Lung (tissue), 12 donors: ENCODE results near the gene DOCK1. TPM values are rescaled to one million over a fixed set of nuclear protein-coding genes. Genes with fewer than 3 reads are reported as not detected.

ENCODE experiments used
- ATAC-seq: fragments of 200-7000 bp; cut with Tn5 transposase; one replicate; pipeline ENCODE4 v1.9.1; 2020; ENCODE audit warnings: moderate number of reproducible peaks; ENCODE audit not compliant: insufficient read depth, low FRiP score
- DNase-seq, 3 donors: peaks; one replicate each; pipeline ENCODE4 v3.0.0-alpha.2; 2013 to 2017
- H3K27ac ChIP-seq, 2 donors: one replicate each; pipeline ENCODE4 v1.5.1; 2013; ENCODE audit warnings: mild to moderate bottlenecking in 2 of 2, moderate library complexity in 2 of 2, control low read depth in 1 of 2, inconsistent platforms in 1 of 2, low read depth in 1 of 2, low read length in 1 of 2
- H3K27me3 ChIP-seq, 3 donors: one replicate each; pipeline ENCODE4 v1.5.1; 2013; ENCODE audit warnings: low read length in 2 of 3; ENCODE audit not compliant: control insufficient read depth in 3 of 3, insufficient read depth in 3 of 3
- H3K36me3 ChIP-seq, 4 donors: one replicate each; pipeline ENCODE4 v1.5.1; 2013; ENCODE audit warnings: low read length in 4 of 4, mild to moderate bottlenecking in 1 of 4, moderate library complexity in 1 of 4; ENCODE audit not compliant: control insufficient read depth in 4 of 4, insufficient read depth in 4 of 4
- H3K4me1 ChIP-seq, 5 donors: one replicate each; pipeline ENCODE4 v1.5.1; 2013; ENCODE audit warnings: low read length in 5 of 5, mild to moderate bottlenecking in 2 of 5, moderate library complexity in 1 of 5; ENCODE audit not compliant: control insufficient read depth in 5 of 5, insufficient read depth in 5 of 5
- H3K4me3 ChIP-seq: one replicate; pipeline ENCODE4 v1.5.1; 2013; ENCODE audit warnings: mild to moderate bottlenecking, control low read depth, moderate library complexity
- H3K9ac ChIP-seq, 2 donors: one replicate each; pipeline ENCODE4 v1.5.1; 2013; ENCODE audit warnings: low read length in 2 of 2, control low read depth in 1 of 2; ENCODE audit not compliant: insufficient read depth in 1 of 2
- H3K9me3 ChIP-seq, 4 donors: one replicate each; pipeline ENCODE4 v1.5.1; 2013; ENCODE audit warnings: low read length in 3 of 4, mild to moderate bottlenecking in 1 of 4, moderate library complexity in 1 of 4; ENCODE audit not compliant: control insufficient read depth in 4 of 4, insufficient read depth in 3 of 4
- CTCF ChIP-seq: IDR thresholded peaks from 2 replicates; pipeline ENCODE4 v1.5.1; 2012; ENCODE audit warnings: mild to moderate bottlenecking; ENCODE audit errors: control extremely low read depth, extremely low read depth
- WGBS, 2 donors: extraction: QIAGEN DNeasy Blood & Tissue Kit; methylation state at CpG; one replicate each; pipeline ENCODE4 v1.1.7; 2013; 5-methylcytosine and 5-hydroxymethylcytosine counted together
- polyA plus RNA-seq, 2 donors: library from polyadenylated mRNA; stranded (reverse); fragments of 200-250 nt; gene quantifications; one replicate each; pipeline ENCODE4 v1.2.1, GENCODE V29; 2013
- total RNA-seq, 2 donors: library from RNA; depleted of rRNA in 1 of 2; stranded (reverse); fragments of >200 nt in 1 of 2; gene quantifications; one replicate each; pipeline ENCODE4 v1.2.1, GENCODE V29; 2014 to 2021
- donor health status: control.
- donor health status: control.
- donor health status: Bipolar disorder and iron deficiency.
- donor health status: healthy.
- donor health status: DM: yes; HTN: yes; CAD: no.

Gene DOCK1
- total and polyA plus RNA-seq, 4 donors = 11.2 to 102 (median 30.5) TPM

GRCh38 chr10:127148066-127148932 lies 243.1 kb downstream of the DOCK1 start:
- peaks cover 0 to 15% (median 10%) of the 10 kb centered on the region in 5 donors for H3K4me1 ChIP-seq
- H3K36me3 ChIP-seq = peaks cover 0 to 4% (median 2%) of the 10 kb centered on the region in 4 donors
- no peaks in the 10 kb centered on the region for H3K27me3 ChIP-seq
- no peak for DNase-seq
- no peaks in the 10 kb centered on the region for H3K9me3 ChIP-seq
- WGBS, 2 donors = 71 to 74% methylated on average over 15 of the region's 15 CpGs
- H3K9ac ChIP-seq = no peak overlapping the region
- ATAC-seq = no peak
- TF ChIP-seq CTCF = no peak
- H3K27ac ChIP-seq = no peak overlapping the region
- no peak overlapping the region for H3K4me3 ChIP-seq

GRCh38 chr10:127148933-127149220 lies 243.6 kb downstream of the DOCK1 start:
- no peak for TF ChIP-seq CTCF
- Histone ChIP-seq H3K4me3 (no peak overlapping the region), H3K4me1 (peaks cover 0 to 20% (median 10%) of the 10 kb centered on the region in 5 donors), H3K27ac (no peak overlapping the region), H3K9ac (no peak overlapping the region), H3K9me3 (no peaks in the 10 kb centered on the region), H3K36me3 (peaks cover 0 to 4% (median 2%) of the 10 kb centered on the region in 4 donors), H3K27me3 (no peaks in the 10 kb centered on the region)
- WGBS, 2 donors = 56 to 70% methylated on average over 2 of the region's 2 CpGs
- ATAC-seq (no peak), DNase-seq (no peak)

DNA sequence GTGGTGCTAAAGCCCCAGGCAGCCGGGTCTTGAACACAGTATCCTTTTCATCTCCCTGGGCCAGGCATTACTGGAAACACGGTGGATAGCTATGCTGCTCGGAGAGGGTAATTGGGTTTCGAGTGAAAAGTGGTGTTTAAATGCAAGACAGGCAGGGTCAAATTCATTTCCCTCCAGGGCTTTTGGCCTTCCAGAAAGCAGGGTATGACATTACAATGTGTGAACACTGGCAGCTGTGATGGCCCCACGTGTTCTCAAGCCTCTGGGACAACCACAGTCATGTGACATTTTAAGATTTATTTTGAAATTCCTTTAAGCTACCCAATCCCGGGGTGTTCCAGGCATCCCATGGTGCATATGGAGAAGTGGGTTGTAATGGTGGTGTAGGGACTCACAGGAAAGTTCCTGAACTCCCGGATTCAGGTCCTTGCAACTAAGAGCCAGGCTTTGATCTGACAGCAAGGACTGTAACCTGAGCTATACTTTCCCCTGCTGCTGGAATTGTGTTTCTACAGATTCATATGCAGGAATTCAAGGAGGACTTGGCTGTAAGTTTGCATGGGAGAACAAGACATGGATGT lies 244.4 kb downstream of the DOCK1 start:
- Histone ChIP-seq H3K4me1 (peaks cover 0 to 25% (median 10%) of the 10 kb centered on the region in 5 donors), H3K4me3 (no peak overlapping the region), H3K9me3 (no peaks in the 10 kb centered on the region), H3K27ac (no peak overlapping the region), H3K9ac (no peak overlapping the region), H3K36me3 (peaks cover 0 to 4% (median 2%) of the 10 kb centered on the region in 4 donors), H3K27me3 (no peaks in the 10 kb centered on the region)
- WGBS, 2 donors = 88 to 90% methylated on average over 7 of the region's 7 CpGs
- no peak for TF ChIP-seq CTCF
- DNase-seq (no peak), ATAC-seq (no peak)
